Suppressor macrophage treated with lipopolysaccharide for 1 hour (primary cell): ENCODE data around the gene YBX2.

Experiments used
- DNase-seq, 3 donors: peaks; one replicate each; pipeline ENCODE4 v3.0.0-alpha.2; 2020 to 2022

Gene YBX2

GRCh38 chr17:7295230-7296180 lies 1.1 kb upstream of the YBX2 start:
- DNase-seq, result no peak

GRCh38 chr17:7293816-7294613 lies 424 bp downstream of the YBX2 start:
- DNase-seq, result no peak

- DNase-seq, result no peak
These were observed 1.3 kb downstream of the YBX2 start for GRCh38 chr17:7293159-7293558.

- DNase-seq, result no peak
These were observed 1.7 kb downstream of the YBX2 start for GRCh38 chr17:7292729-7293128.

- DNase-seq, result no peak
These were observed 2.2 kb downstream of the YBX2 start for GRCh38 chr17:7292194-7292593.

- DNase-seq, result no peak
These were observed 3.8 kb downstream of the YBX2 start for GRCh38 chr17:7290685-7291084.

GRCh38 chr17:7290166-7290565 lies 4.3 kb downstream of the YBX2 start:
- DNase-seq, result no peak

- DNase-seq, result no peak
These were observed 5.0 kb downstream of the YBX2 start for GRCh38 chr17:7289256-7290032.

GRCh38 chr17:7285679-7286078 lies 8.8 kb downstream of the YBX2 start:
- DNase-seq, result no peak

GRCh38 chr17:7284911-7285310 lies 9.5 kb downstream of the YBX2 start:
- DNase-seq, result no peak

- DNase-seq, result peak; percentile 43 to 52 (median 48)
These were observed 10.8 kb downstream of the YBX2 start for GRCh38 chr17:7283471-7284216.

- DNase-seq, result peak in 2 of 3 donors; percentile 44 to 46
These were observed 11.6 kb downstream of the YBX2 start for GRCh38 chr17:7282752-7283321.

GRCh38 chr17:7281953-7282751 lies 12.3 kb downstream of the YBX2 start:
- DNase-seq, result no peak

GRCh38 chr17:7281074-7281952 lies 13.1 kb downstream of the YBX2 start, which contains the start of gene SLC2A4:
SLC2A4 (plus strand) TSS chr17:7281718; CDS start chr17:7281935, 217 bp downstream.
- peak; percentile 98 to 100 (median 99) for DNase-seq

- peak; percentile 87 to 89 (median 88) for DNase-seq
These were observed 13.8 kb downstream of the YBX2 start for GRCh38 chr17:7280519-7281073.

GRCh38 chr17:7279448-7279847 lies 15.0 kb downstream of the YBX2 start:
- no peak for DNase-seq

GRCh38 chr17:7266784-7267183 lies 27.7 kb downstream of the YBX2 start:
- DNase-seq, result no peak

- no peak for DNase-seq
These were observed 30.7 kb downstream of the YBX2 start for GRCh38 chr17:7263801-7264078.

GRCh38 chr17:7262935-7263800 lies 31.3 kb downstream of the YBX2 start:
- peak; percentile 31 to 42 (median 32) for DNase-seq
